Hematopoietic multipotent progenitor cell treated with erythropoietin and hydrocortisone succinate and interleukin-3 and kit ligand, for 17 days (in vitro differentiated cells): ENCODE measurements around the gene SLC12A5.
"Not testable (repeated sequence)": the region's sequence is repeated elsewhere in the genome, so short reads cannot be mapped to it uniquely, and the experiment has no call there.

Source experiments
- DNase-seq: peaks from one replicate; pipeline ENCODE4 v3.0.0-alpha.2; 2015; ENCODE audit warnings: low spot score

SLC12A5 gene

GRCh38 chr20:46081074-46081473 lies 52.1 kb downstream of the SLC12A5 start:
- no peak for DNase-seq

- DNase-seq: no peak
Observed at GRCh38 chr20:46083101-46083500, 54.1 kb downstream of the SLC12A5 start.

GRCh38 chr20:46083531-46084061 lies 54.6 kb downstream of the SLC12A5 start:
- no peak for DNase-seq

GRCh38 chr20:46084805-46085178 lies 55.8 kb downstream of the SLC12A5 start:
- no peak for DNase-seq

- DNase-seq: no peak
Observed at GRCh38 chr20:46085179-46085851, 56.3 kb downstream of the SLC12A5 start.

GRCh38 chr20:46087161-46087560 lies 58.1 kb downstream of the SLC12A5 start:
- no peak for DNase-seq

- DNase-seq: no peak
Observed at GRCh38 chr20:46088409-46089166, 59.6 kb downstream of the SLC12A5 start.

- no peak for DNase-seq
Observed at GRCh38 chr20:46089167-46089416, 60.1 kb downstream of the SLC12A5 start.

- peak; percentile 93 for DNase-seq
Observed at GRCh38 chr20:46089417-46090388, 60.7 kb downstream of the SLC12A5 start, which contains the start of gene NCOA5. Gene NCOA5, minus strand, starts transcription at chr20:46089962. Its CDS starts 10,538 bp downstream, at chr20:46079424.

GRCh38 chr20:46091622-46092535 lies 62.9 kb downstream of the SLC12A5 start:
- not testable (repeated sequence) for DNase-seq

GRCh38 chr20:46093531-46093930 lies 64.5 kb downstream of the SLC12A5 start:
- no peak for DNase-seq

- no peak for DNase-seq
Observed at GRCh38 chr20:46099491-46100287, 70.7 kb downstream of the SLC12A5 start.

- DNase-seq: not testable (repeated sequence)
Observed at GRCh38 chr20:46100444-46100843, 71.4 kb downstream of the SLC12A5 start.

GRCh38 chr20:46100988-46101387 lies 72.0 kb downstream of the SLC12A5 start:
- no peak for DNase-seq

GRCh38 chr20:46101957-46102356 lies 72.9 kb downstream of the SLC12A5 start:
- DNase-seq: no peak

GRCh38 chr20:46102940-46103339 lies 73.9 kb downstream of the SLC12A5 start:
- DNase-seq: no peak

GRCh38 chr20:46104262-46104661 lies 75.2 kb downstream of the SLC12A5 start:
- no peak for DNase-seq

- DNase-seq: no peak
Observed at GRCh38 chr20:46107061-46107460, 78.0 kb downstream of the SLC12A5 start.

GRCh38 chr20:46108435-46108841 lies 79.4 kb downstream of the SLC12A5 start:
- no peak for DNase-seq

- DNase-seq: no peak
Observed at GRCh38 chr20:46108976-46109375, 80.0 kb downstream of the SLC12A5 start.
